GM23338 (cell line): ENCODE results near the gene ID2. TPM values are rescaled to one million over a fixed set of nuclear protein-coding genes. Genes with fewer than 3 reads are reported as not detected.

ENCODE experiments used
- ATAC-seq: fragments of 200-7000 bp; cut with Tn5 transposase; 3 replicates; pipeline ENCODE4 v1.9.1; 2020
- DNase-seq: peaks from one replicate; pipeline ENCODE4 v3.0.0-alpha.2; 2015; ENCODE audit warnings: low spot score
- H2AFZ ChIP-seq: fragments of 200-600 bp; sonication (generic); 2 replicates; pipeline ENCODE4 v1.8.0; 2016; ENCODE audit warnings: antibody characterized with exemption, mild to moderate bottlenecking, moderate library complexity
- H3F3A ChIP-seq: fragments of 200-600 bp; sonication (generic); replicated peaks from 2 replicates; pipeline ENCODE4 v1.8.0; 2017; ENCODE audit warnings: antibody characterized with exemption, mixed run types, low read depth
- H3K27ac ChIP-seq: fragments of 200-600 bp; sonication (generic); 2 replicates; pipeline ENCODE4 v1.6.1; 2016; ENCODE audit warnings: low read depth
- H3K27me3 ChIP-seq: fragments of 200-600 bp; sonication (generic); 2 replicates; pipeline ENCODE4 v1.8.0; 2016; ENCODE audit warnings: mild to moderate bottlenecking, mixed run types, moderate library complexity; ENCODE audit not compliant: insufficient read depth
- H3K36me3 ChIP-seq: fragments of 200-600 bp; sonication (generic); 2 replicates; pipeline ENCODE4 v1.8.0; 2016; ENCODE audit warnings: mild to moderate bottlenecking; ENCODE audit not compliant: insufficient read depth
- H3K4me1 ChIP-seq: fragments of 200-600 bp; sonication (generic); 2 replicates; pipeline ENCODE4 v1.8.0; 2016; ENCODE audit warnings: mild to moderate bottlenecking, moderate library complexity; ENCODE audit not compliant: insufficient read depth
- H3K4me2 ChIP-seq: fragments of 200-600 bp; sonication (generic); 2 replicates; pipeline ENCODE4 v1.7.1; 2017; ENCODE audit warnings: mixed run types
- H3K4me3 ChIP-seq: fragments of 200-600 bp; sonication (generic); 2 replicates; pipeline ENCODE4 v1.6.1; 2016; ENCODE audit warnings: mixed run types
- H3K79me2 ChIP-seq: fragments of 200-600 bp; sonication (generic); replicated peaks from 2 replicates; pipeline ENCODE4 v1.8.0; 2017; ENCODE audit warnings: mild to moderate bottlenecking; ENCODE audit not compliant: insufficient read depth
- H3K9me2 ChIP-seq: fragments of 200-600 bp; sonication (generic); 2 replicates; pipeline ENCODE4 v1.8.0; 2017; ENCODE audit not compliant: insufficient read depth
- H4K20me1 ChIP-seq: fragments of 200-600 bp; sonication (generic); replicated peaks from 2 replicates; pipeline ENCODE4 v1.8.0; 2017; ENCODE audit warnings: mild to moderate bottlenecking; ENCODE audit not compliant: insufficient read depth
- H3K27ac Mint-ChIP-seq: 2 replicates; pipeline ENCODE4 v1.8.0; 2020; ENCODE audit warnings: inconsistent platforms, mild to moderate bottlenecking, moderate library complexity, mixed read lengths
- H3K27me3 Mint-ChIP-seq: 3 replicates; pipeline ENCODE4 v1.8.0; 2022; ENCODE audit warnings: low read depth, mild to moderate bottlenecking, moderate library complexity, mixed read lengths, inconsistent platforms; ENCODE audit not compliant: insufficient read depth, poor library complexity
- H3K36me3 Mint-ChIP-seq: 3 replicates; pipeline ENCODE4 v1.8.0; 2021; ENCODE audit warnings: low read depth, mild to moderate bottlenecking, inconsistent platforms, moderate library complexity, mixed read lengths
- H3K4me1 Mint-ChIP-seq: 3 replicates; pipeline ENCODE4 v1.8.0; 2020; ENCODE audit warnings: mild to moderate bottlenecking, inconsistent platforms, mixed read lengths
- H3K4me3 Mint-ChIP-seq: 3 replicates; pipeline ENCODE4 v1.8.0; 2021; ENCODE audit warnings: moderate library complexity, mild to moderate bottlenecking, inconsistent platforms, mixed read lengths
- H3K9me3 Mint-ChIP-seq: 3 replicates; pipeline ENCODE4 v1.8.0; 2020; ENCODE audit warnings: moderate library complexity, mild to moderate bottlenecking, inconsistent platforms, mixed read lengths
- CREB1 ChIP-seq: fragments of 250-450 bp; sonication (Bioruptor Pico); IDR thresholded peaks from 2 replicates; pipeline ENCODE4 v1.5.0; 2020; ENCODE audit warnings: low read depth, mild to moderate bottlenecking, moderate library complexity
- EZH2 ChIP-seq: fragments of 200-600 bp; sonication (generic); IDR thresholded peaks from one replicate; pipeline ENCODE4 v1.8.0; 2017; ENCODE audit warnings: antibody characterized with exemption, mild to moderate bottlenecking, low read depth; ENCODE audit not compliant: unreplicated experiment
- EZH2phosphoT487 ChIP-seq: fragments of 200-600 bp; sonication (generic); IDR thresholded peaks from one replicate; pipeline ENCODE4 v1.8.1; 2018; ENCODE audit warnings: antibody characterized with exemption; ENCODE audit not compliant: unreplicated experiment
- JUNB ChIP-seq: IDR thresholded peaks from one replicate; pipeline ENCODE4 v1.6.1; 2016; ENCODE audit warnings: antibody characterized with exemption; ENCODE audit not compliant: unreplicated experiment
- NANOG ChIP-seq: IDR thresholded peaks from 2 replicates; pipeline ENCODE4 v1.6.1; 2016; ENCODE audit warnings: antibody characterized with exemption, borderline replicate concordance
- POLR2AphosphoS5 ChIP-seq: IDR thresholded peaks from 2 replicates; pipeline ENCODE4 v1.6.1; 2016; ENCODE audit warnings: antibody characterized with exemption, low read depth
- STAT1 ChIP-seq: IDR thresholded peaks from one replicate; pipeline ENCODE4 v1.6.1; 2016; ENCODE audit warnings: antibody characterized with exemption; ENCODE audit not compliant: unreplicated experiment
- ZNF114 ChIP-seq: fragments of 250-450 bp; sonication (Bioruptor Pico); IDR thresholded peaks from 2 replicates; pipeline ENCODE4 v1.5.0; 2020; ENCODE audit warnings: mild to moderate bottlenecking, moderate library complexity
- ZNF331 ChIP-seq: fragments of 250-450 bp; sonication (Bioruptor Pico); IDR thresholded peaks from 2 replicates; pipeline ENCODE4 v1.5.0; 2020; ENCODE audit warnings: low read depth, mild to moderate bottlenecking, moderate library complexity
- polyA plus RNA-seq: library from polyadenylated mRNA; unstranded; fragments of >200 nt; fragmentation: Nextera tagmentation; extraction: Ambion mirVana; gene quantifications from 2 replicates; pipeline ENCODE4 v1.2.1, GENCODE V29; 2016
- total RNA-seq: library from RNA; depleted of rRNA; stranded (reverse); fragments of >200 nt; shearing (Covaris generic); gene quantifications from 2 replicates; pipeline ENCODE4 v1.2.3, GENCODE V29; 2014
- TF ChIP-seq, protein P1 (sequence below), 2 experiments: fragments of 200-600 bp in 1 of 2; sonication (generic) in 1 of 2; conservative IDR thresholded peaks; 2 replicates each; pipeline versions ENCODE4 v1.5.1 to v1.6.1; 2016 to 2017; ENCODE audit warnings: antibody characterized with exemption in 2 of 2, low read depth in 2 of 2, mild to moderate bottlenecking in 2 of 2, moderate library complexity in 1 of 2

ID2 gene
- total and polyA plus RNA-seq, 2 experiments from 2014 or later, result 87.0 to 110 TPM

DNA sequence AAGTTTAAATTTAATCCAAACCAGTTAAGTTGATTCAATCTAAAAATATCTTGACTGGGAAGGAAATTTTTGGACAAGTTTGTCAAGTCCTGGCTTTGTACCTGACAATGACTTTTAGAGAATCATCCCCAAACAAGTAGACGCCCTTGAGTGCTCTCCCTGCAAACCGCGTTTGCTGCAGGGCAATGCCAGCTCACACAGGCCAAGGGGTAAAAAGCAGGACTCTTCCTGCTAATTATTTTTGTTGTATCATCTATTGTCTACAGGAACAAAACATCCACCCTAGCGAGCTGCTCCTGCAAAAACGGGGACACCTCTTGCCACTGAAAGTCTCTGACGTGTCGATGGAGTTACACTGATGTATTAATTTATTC is 10.9 kb downstream of the ID2 start:
- no peaks in the 10 kb centered on the region for H3K4me1 ChIP-seq
- no peak overlapping the region for H3K4me2 ChIP-seq
- Mint-ChIP-seq H3K27me3 (no peaks in the 10 kb centered on the region), H3K36me3 (no peaks in the 10 kb centered on the region), H3K4me1 (no peaks in the 10 kb centered on the region; the same call in 1 of the 3 replicates), H3K4me3 (no peak overlapping the region), H3K27ac (no peak overlapping the region), H3K9me3 (peaks cover 2% of the 10 kb centered on the region; the same call in 2 of the 3 replicates)
- DNase-seq (no peak), ATAC-seq (peak; percentile 22)
- H3K4me3 ChIP-seq, result no peak overlapping the region; the same call in 1 of the 2 replicates
- H4K20me1 ChIP-seq, result no peaks in the 10 kb centered on the region
- H3K27ac ChIP-seq, result no peak overlapping the region
- H3K9me2 ChIP-seq, result no peaks in the 10 kb centered on the region
- H3K36me3 ChIP-seq, result no peaks in the 10 kb centered on the region
- TF ChIP-seq EZH2 (no peak), JUNB (no peak)
- H3F3A ChIP-seq, result no peaks in the 10 kb centered on the region
- no peaks in the 10 kb centered on the region for H3K79me2 ChIP-seq
- no peaks in the 10 kb centered on the region for H3K27me3 ChIP-seq
- peak overlapping the region; percentile 74; the same call in 1 of the 2 replicates for H2AFZ ChIP-seq

GRCh38 chr2:8693157-8693821 is 11.4 kb downstream of the ID2 start:
- no peaks in the 10 kb centered on the region for H3K79me2 ChIP-seq
- H3K4me1 Mint-ChIP-seq, result no peaks in the 10 kb centered on the region; the same call in 1 of the 3 replicates
- no peaks in the 10 kb centered on the region for H3K4me1 ChIP-seq
- H3K27ac ChIP-seq, result no peak overlapping the region
- H2AFZ ChIP-seq, result peak overlapping the region; percentile 93; the same call in 1 of the 2 replicates
- H3K4me2 ChIP-seq, result peak overlapping the region; percentile 67; the same call in 1 of the 2 replicates
- H4K20me1 ChIP-seq, result no peaks in the 10 kb centered on the region
- H3K36me3 ChIP-seq, result no peaks in the 10 kb centered on the region
- no peaks in the 10 kb centered on the region for H3K36me3 Mint-ChIP-seq
- H3K4me3 ChIP-seq, result peak overlapping the region; percentile 50
- peak; percentile 95 for ATAC-seq
- no peaks in the 10 kb centered on the region for H3F3A ChIP-seq
- no peak overlapping the region for H3K4me3 Mint-ChIP-seq
- peaks cover 2% of the 10 kb centered on the region; the same call in 2 of the 3 replicates for H3K9me3 Mint-ChIP-seq
- DNase-seq, result peak; percentile 78
- no peak overlapping the region for H3K27ac Mint-ChIP-seq
- no peaks in the 10 kb centered on the region for H3K27me3 Mint-ChIP-seq
- TF ChIP-seq NANOG, result no peak
- TF ChIP-seq, protein P1, sequence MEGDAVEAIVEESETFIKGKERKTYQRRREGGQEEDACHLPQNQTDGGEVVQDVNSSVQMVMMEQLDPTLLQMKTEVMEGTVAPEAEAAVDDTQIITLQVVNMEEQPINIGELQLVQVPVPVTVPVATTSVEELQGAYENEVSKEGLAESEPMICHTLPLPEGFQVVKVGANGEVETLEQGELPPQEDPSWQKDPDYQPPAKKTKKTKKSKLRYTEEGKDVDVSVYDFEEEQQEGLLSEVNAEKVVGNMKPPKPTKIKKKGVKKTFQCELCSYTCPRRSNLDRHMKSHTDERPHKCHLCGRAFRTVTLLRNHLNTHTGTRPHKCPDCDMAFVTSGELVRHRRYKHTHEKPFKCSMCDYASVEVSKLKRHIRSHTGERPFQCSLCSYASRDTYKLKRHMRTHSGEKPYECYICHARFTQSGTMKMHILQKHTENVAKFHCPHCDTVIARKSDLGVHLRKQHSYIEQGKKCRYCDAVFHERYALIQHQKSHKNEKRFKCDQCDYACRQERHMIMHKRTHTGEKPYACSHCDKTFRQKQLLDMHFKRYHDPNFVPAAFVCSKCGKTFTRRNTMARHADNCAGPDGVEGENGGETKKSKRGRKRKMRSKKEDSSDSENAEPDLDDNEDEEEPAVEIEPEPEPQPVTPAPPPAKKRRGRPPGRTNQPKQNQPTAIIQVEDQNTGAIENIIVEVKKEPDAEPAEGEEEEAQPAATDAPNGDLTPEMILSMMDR (conservative IDR thresholded peaks at IDR 0.05; ENCODE audit: low read depth in 2 of 2), result peak; percentile 70 to 77
- no peaks in the 10 kb centered on the region for H3K9me2 ChIP-seq
- no peaks in the 10 kb centered on the region for H3K27me3 ChIP-seq

DNA sequence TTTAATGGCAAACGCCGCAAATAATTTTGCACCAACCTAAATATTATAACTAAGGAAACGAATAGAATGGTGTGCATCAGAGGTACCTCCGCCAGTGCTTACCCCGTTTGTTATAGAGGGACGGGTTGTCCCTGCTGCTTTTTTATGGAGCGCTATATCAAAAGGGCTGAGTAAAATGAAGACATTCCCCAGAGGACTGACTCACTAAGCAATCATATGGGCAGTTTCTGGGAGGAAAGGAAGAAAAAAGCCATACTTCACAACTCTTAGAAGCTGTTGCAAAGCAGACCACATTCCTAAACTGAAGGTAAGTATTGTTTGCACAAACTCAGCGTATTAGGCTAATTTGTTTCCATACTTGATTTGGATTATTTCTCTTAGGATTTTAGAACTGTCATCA is 12.9 kb downstream of the ID2 start:
- Mint-ChIP-seq H3K27me3 (no peaks in the 10 kb centered on the region), H3K9me3 (peaks cover 2% of the 10 kb centered on the region; the same call in 2 of the 3 replicates), H3K27ac (no peak overlapping the region), H3K4me1 (no peaks in the 10 kb centered on the region; the same call in 1 of the 3 replicates), H3K36me3 (no peaks in the 10 kb centered on the region), H3K4me3 (no peak overlapping the region)
- Histone ChIP-seq H3K27ac (no peak overlapping the region), H3K4me3 (no peak overlapping the region), H3K4me1 (no peaks in the 10 kb centered on the region), H3K4me2 (no peak overlapping the region), H3K79me2 (no peaks in the 10 kb centered on the region), H2AFZ (no peak overlapping the region), H4K20me1 (no peaks in the 10 kb centered on the region), H3K27me3 (no peaks in the 10 kb centered on the region), H3F3A (no peaks in the 10 kb centered on the region), H3K36me3 (no peaks in the 10 kb centered on the region), H3K9me2 (no peaks in the 10 kb centered on the region)
- ATAC-seq (no peak), DNase-seq (no peak)
- TF ChIP-seq EZH2phosphoT487 (no peak), JUNB (no peak), CREB1 (CRISPR knock-in tag) (no peak), ZNF114 (CRISPR knock-in tag) (no peak), ZNF331 (CRISPR knock-in tag) (no peak), STAT1 (no peak), POLR2AphosphoS5 (no peak)
- TF ChIP-seq, protein P1 (conservative IDR thresholded peaks at IDR 0.05; ENCODE audit: low read depth in 2 of 2), result no peak
